H1 (cell line): ENCODE results near the gene A3GALT2. TPM values are rescaled to one million over a fixed set of nuclear protein-coding genes. Genes with fewer than 3 reads are reported as not detected.

Experiments
- CTCF ChIA-PET: fragments of 300-600 bp; sonication (Branson Sonifier 250); formaldehyde crosslinking; loops from one replicate; lab custom pipeline; 2021; ENCODE audit not compliant: partially characterized antibody; lab: Charles Lee
- POLR2A ChIA-PET: fragments of 300-600 bp; sonication (Branson Sonifier 250); formaldehyde crosslinking; loops from one replicate; lab custom pipeline; 2021; ENCODE audit warnings: inconsistent platforms; ENCODE audit not compliant: partially characterized antibody; lab: Charles Lee
- DNase-seq, 2 experiments: peaks; one replicate each; pipeline versions ENCODE4 v3.0.0 to v3.0.0-alpha.2; 2010 to 2022; ENCODE audit warnings: low spot score in 2 of 2, low read depth in 1 of 2, mixed read lengths in 1 of 2
- FAIRE-seq: peaks from 2 replicates; lab custom pipeline; 2011; peaks lifted over from hg19 to GRCh38; lab: Jason Lieb, UNC
- H2AFZ ChIP-seq: 2 replicates; pipeline ENCODE4 v1.8.1; 2012; ENCODE audit warnings: low read length, inconsistent platforms
- H2AK5ac ChIP-seq: 2 replicates; pipeline ENCODE4 v1.6.1; 2013; ENCODE audit warnings: low read depth, low read length
- H2BK120ac ChIP-seq: replicated peaks from 2 replicates; pipeline ENCODE3; 2013; ENCODE audit warnings: low read depth, low read length, inconsistent platforms
- H2BK12ac ChIP-seq: 2 replicates; pipeline ENCODE4 v1.6.1; 2013; ENCODE audit warnings: low read depth, low read length
- H2BK15ac ChIP-seq: 2 replicates; pipeline ENCODE4 v1.6.1; 2013; ENCODE audit warnings: low read length
- H2BK20ac ChIP-seq: 2 replicates; pipeline ENCODE4 v1.6.1; 2013; ENCODE audit warnings: low read length
- H2BK5ac ChIP-seq: 2 replicates; pipeline ENCODE4 v1.6.1; 2013; ENCODE audit warnings: low read depth, low read length
- H3K14ac ChIP-seq: 2 replicates; pipeline ENCODE4 v1.6.1; 2013; ENCODE audit warnings: inconsistent platforms; ENCODE audit not compliant: insufficient read length
- H3K18ac ChIP-seq: 2 replicates; pipeline ENCODE4 v1.6.1; 2013; ENCODE audit warnings: low read length; ENCODE audit errors: extremely low read depth
- H3K23ac ChIP-seq: 2 replicates; pipeline ENCODE4 v1.6.1; 2013; ENCODE audit warnings: inconsistent platforms; ENCODE audit not compliant: insufficient read length
- H3K23me2 ChIP-seq: 2 replicates; pipeline ENCODE4 v1.6.1; 2013; ENCODE audit warnings: low read depth, low read length
- H3K27ac ChIP-seq: 2 replicates; pipeline ENCODE4 v1.6.1; 2011; ENCODE audit warnings: low read depth, low read length, inconsistent platforms
- H3K27me3 ChIP-seq, 4 experiments: replicated peaks in 1 of 4; 1 replicate in 1 of 4; 2 replicates in 3 of 4; pipeline versions ENCODE4 v1.6.1 to v1.8.1; 2011 to 2013; ENCODE audit warnings: low read length in 3 of 4, mild to moderate bottlenecking in 3 of 4, inconsistent platforms in 2 of 4, mixed read lengths in 2 of 4, moderate library complexity in 1 of 4; ENCODE audit not compliant: control insufficient read depth in 3 of 4, insufficient read depth in 3 of 4; ENCODE audit errors: extremely low read depth in 1 of 4
- H3K36me3 ChIP-seq, 4 experiments: 2 replicates each; pipeline versions ENCODE4 v1.6.1 to v1.8.1; 2011 to 2013; ENCODE audit warnings: mild to moderate bottlenecking in 4 of 4, low read length in 3 of 4, moderate library complexity in 2 of 4, control low read depth in 1 of 4, inconsistent platforms in 1 of 4; ENCODE audit not compliant: insufficient read depth in 4 of 4, control insufficient read depth in 2 of 4
- H3K4ac ChIP-seq: replicated peaks from 2 replicates; pipeline ENCODE3; 2013; ENCODE audit warnings: low read length, low read depth, mixed read lengths, inconsistent platforms; ENCODE audit not compliant: insufficient read length
- H3K4me1 ChIP-seq, 4 experiments: replicated peaks in 1 of 4; 1 replicate in 1 of 4; 2 replicates in 3 of 4; pipeline versions ENCODE4 v1.6.1 to v1.8.1; 2011 to 2013; ENCODE audit warnings: low read length in 3 of 4, inconsistent platforms in 2 of 4, mixed read lengths in 1 of 4; ENCODE audit not compliant: insufficient read depth in 4 of 4, control insufficient read depth in 3 of 4
- H3K4me2 ChIP-seq, 2 experiments: 2 replicates each; pipeline versions ENCODE4 v1.6.1 to v1.8.1; 2011 to 2013; ENCODE audit warnings: low read depth in 2 of 2, low read length in 2 of 2, control low read depth in 1 of 2, inconsistent platforms in 1 of 2, mild to moderate bottlenecking in 1 of 2; ENCODE audit not compliant: insufficient read depth in 1 of 2
- H3K4me3 ChIP-seq, 4 experiments: fragments of 200-600, 300-600 bp in 1 of 4; sonication (generic), shearing (Covaris generic), sonication (Bioruptor Twin) in 1 of 4; 2 replicates each; pipeline versions ENCODE4 v1.5.1 to v1.8.1; 2011 to 2016; ENCODE audit warnings: low read length in 4 of 4, low read depth in 3 of 4, control low read depth in 2 of 4, inconsistent platforms in 2 of 4, mild to moderate bottlenecking in 2 of 4, mixed read lengths in 1 of 4, moderate library complexity in 1 of 4; ENCODE audit not compliant: insufficient read depth in 2 of 4; ENCODE audit errors: extremely low read depth in 1 of 4
- H3K56ac ChIP-seq: replicated peaks from 2 replicates; pipeline ENCODE3; 2013; ENCODE audit warnings: low read depth, mild to moderate bottlenecking, mixed read lengths, low read length, inconsistent platforms; ENCODE audit not compliant: insufficient read length
- H3K79me1 ChIP-seq: 2 replicates; pipeline ENCODE4 v1.6.1; 2013; ENCODE audit warnings: low read depth, low read length, control low read depth
- H3K79me2 ChIP-seq, 2 experiments: 2 replicates each; pipeline versions ENCODE4 v1.6.1 to v1.8.1; 2012 to 2013; ENCODE audit warnings: low read length in 2 of 2, mild to moderate bottlenecking in 2 of 2, inconsistent platforms in 1 of 2; ENCODE audit not compliant: insufficient read depth in 2 of 2, control insufficient read depth in 1 of 2
- H3K9ac ChIP-seq, 4 experiments: replicated peaks in 1 of 4; 1 replicate in 1 of 4; 2 replicates in 3 of 4; pipeline versions ENCODE4 v1.6.1 to v1.8.1; 2011 to 2013; ENCODE audit warnings: low read depth in 3 of 4, low read length in 3 of 4, control low read depth in 2 of 4, mild to moderate bottlenecking in 2 of 4, moderate library complexity in 2 of 4, inconsistent platforms in 1 of 4; ENCODE audit errors: extremely low read depth in 1 of 4
- H3K9me3 ChIP-seq, 2 experiments: 2 replicates each; pipeline versions ENCODE4 v1.6.1 to v1.8.1; 2012 to 2013; ENCODE audit warnings: mild to moderate bottlenecking in 2 of 2, moderate library complexity in 2 of 2, control low read depth in 1 of 2, inconsistent platforms in 1 of 2, low read depth in 1 of 2, low read length in 1 of 2, mixed read lengths in 1 of 2; ENCODE audit not compliant: insufficient read depth in 2 of 2
- H4K20me1 ChIP-seq, 2 experiments: replicated peaks in 1 of 2; 2 replicates each; pipeline versions ENCODE3 to v1.8.1; 2011 to 2013; ENCODE audit warnings: inconsistent platforms in 2 of 2, low read length in 2 of 2, mild to moderate bottlenecking in 1 of 2; ENCODE audit not compliant: insufficient read depth in 2 of 2, control insufficient read depth in 1 of 2
- H4K5ac ChIP-seq: 2 replicates; pipeline ENCODE4 v1.6.1; 2013; ENCODE audit warnings: low read length, low read depth, mixed read lengths, inconsistent platforms; ENCODE audit not compliant: insufficient read length
- H4K8ac ChIP-seq: 2 replicates; pipeline ENCODE4 v1.8.0; 2013; ENCODE audit warnings: mild to moderate bottlenecking, moderate library complexity, low read length, inconsistent platforms; ENCODE audit not compliant: insufficient read depth; ENCODE audit errors: extremely low read depth
- H4K91ac ChIP-seq: replicated peaks from 2 replicates; pipeline ENCODE3; 2013; ENCODE audit warnings: low read length, mixed read lengths, inconsistent platforms; ENCODE audit not compliant: insufficient read length
- KDM1A ChIP-seq: fragments of 200-600, 300-600 bp; sonication (generic); IDR thresholded peaks from 2 replicates; pipeline ENCODE4 v1.7.1; 2016; ENCODE audit warnings: mild to moderate bottlenecking, low read length, borderline replicate concordance
- PHF8 ChIP-seq: fragments of 200-600 bp; sonication (generic); conservative IDR thresholded peaks from 2 replicates; pipeline ENCODE4 v1.7.1; 2012; ENCODE audit warnings: low read depth, mild to moderate bottlenecking, inconsistent platforms, low read length, moderate library complexity
- RAD21 ChIP-seq, 2 experiments: IDR thresholded peaks in 1 of 2; conservative IDR thresholded peaks in 1 of 2; 2 replicates each; pipeline ENCODE4 v1.6.1; 2011; ENCODE audit warnings: low read depth in 2 of 2, low read length in 2 of 2, improper control_type of control experiment in 1 of 2, inconsistent platforms in 1 of 2, mild to moderate bottlenecking in 1 of 2, moderate library complexity in 1 of 2
- SAP30 ChIP-seq: fragments of 300-600 bp; sonication (generic); IDR thresholded peaks from 2 replicates; pipeline ENCODE4 v1.7.1; 2012; ENCODE audit warnings: low read length, moderate library complexity, mild to moderate bottlenecking, inconsistent platforms; ENCODE audit not compliant: insufficient read depth, insufficient replicate concordance
- SP1 ChIP-seq: IDR thresholded peaks from 2 replicates; pipeline ENCODE4 v1.6.1; 2011; ENCODE audit warnings: low read depth, low read length
- SRF ChIP-seq: IDR thresholded peaks from 2 replicates; pipeline ENCODE4 v1.6.1; 2011; ENCODE audit warnings: mild to moderate bottlenecking, low read depth, low read length, moderate library complexity
- YY1 ChIP-seq: IDR thresholded peaks from 2 replicates; pipeline ENCODE4 v1.6.1; 2011; ENCODE audit warnings: low read depth, mild to moderate bottlenecking, low read length
- WGBS, 2 experiments: shearing (Covaris generic) in 1 of 2; methylation state at CpG; one replicate each; pipeline versions ENCODE4 v1.1.6 to v1.1.7; 2013 to 2015; ENCODE audit warnings: low lambda C conversion rate in 2 of 2, mixed read lengths in 2 of 2, inconsistent platforms in 1 of 2, low coverage in 1 of 2, missing lambda C conversion rate in 1 of 2; ENCODE audit not compliant: insufficient replicate concordance in 2 of 2, insufficient coverage in 1 of 2, insufficient read length in 1 of 2; ENCODE audit errors: extremely low coverage in 1 of 2, missing lambda C conversion rate in 1 of 2; 5-methylcytosine and 5-hydroxymethylcytosine counted together
- polyA plus RNA-seq, 7 experiments: library from polyadenylated mRNA; depleted of rRNA in 3 of 7; stranded (reverse) in 5 of 7; unstranded in 2 of 7; fragments of >200 nt in 5 of 7; fragments of 200-250 nt in 2 of 7; gene quantifications; 1 replicate in 5 of 7; 2 replicates in 1 of 7; 4 replicates in 1 of 7; pipeline versions ENCODE4 v1.2.1 to v1.2.3, GENCODE V29; 2011 to 2013; ENCODE audit warnings: missing spikeins in 2 of 7, mixed read lengths in 2 of 7
- total RNA-seq: library from RNA; stranded (reverse); fragmentation: NEBNext Ultra II Directional; extraction: Animal tissue kit (Norgen Biotek cat#: 25700); gene quantifications from 2 replicates; pipeline ENCODE4 v1.2.1, GENCODE V29; 2021
- TF ChIP-seq, protein P1 (sequence below), 3 experiments: IDR thresholded peaks; 1 replicate in 2 of 3; 2 replicates in 1 of 3; pipeline versions ENCODE4 v1.5.1 to v1.6.1; 2011; ENCODE audit warnings: low read length in 3 of 3, mild to moderate bottlenecking in 3 of 3, inconsistent platforms in 2 of 3, low read depth in 1 of 3, moderate library complexity in 1 of 3; ENCODE audit not compliant: insufficient read depth in 1 of 3; ENCODE audit errors: control extremely low read depth in 1 of 3

A3GALT2 gene
- total and polyA plus RNA-seq, 2 of the 8 experiments (the other 6 are each of a cell fraction or from before 2014, with no cell fraction given) = not detected

DNA sequence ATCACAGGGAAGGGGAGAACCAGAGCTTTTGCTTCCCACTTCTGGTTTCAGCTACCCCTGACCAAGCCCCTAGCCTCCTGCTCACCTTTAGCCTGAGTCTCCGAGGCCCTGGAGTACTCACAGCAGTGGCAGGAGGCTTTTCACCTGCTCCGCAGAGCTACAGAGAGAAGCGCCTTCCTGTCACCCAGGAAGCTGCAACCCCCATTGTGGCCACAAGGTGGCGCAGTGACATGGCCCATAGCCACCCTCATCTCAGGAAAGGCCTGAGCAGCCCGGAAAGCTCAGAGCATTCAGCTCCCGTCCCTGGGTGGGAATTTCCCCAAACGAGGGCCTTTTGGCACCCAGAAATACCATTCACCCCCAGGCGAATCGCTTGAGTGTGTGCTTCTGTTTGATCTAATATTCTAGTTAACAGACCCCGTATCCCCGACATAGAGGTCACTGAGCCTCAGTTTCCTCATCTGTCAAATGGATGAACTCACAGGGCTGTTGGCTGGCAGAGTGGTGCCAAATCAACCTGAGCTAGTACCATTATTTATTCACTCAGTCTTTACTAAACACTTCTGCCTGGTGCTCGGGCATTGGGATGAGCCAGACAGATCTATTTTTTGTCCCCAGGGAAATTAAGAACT lies 25.3 kb downstream of the A3GALT2 start:
- no peaks in the 10 kb centered on the region for H3K79me2 ChIP-seq
- H3K23ac ChIP-seq = no peak overlapping the region
- H4K8ac ChIP-seq = no peak overlapping the region
- ChIA-PET POLR2A (interaction anchor here (0.6 to 0.8 kb wide), 2 partner anchors 75 to 164 kb away, joined by 3 read pairs; no protein-coding TSS in a partner anchor), CTCF (interaction anchor here (0.6 to 7.8 kb wide), 58 partner anchors 9 to 401 kb away, joined by 3 to 180 read pairs (median 5); partner anchors contain the start of genes A3GALT2, TRIM62 and ZSCAN20)
- H4K91ac ChIP-seq = no peak overlapping the region
- no peak overlapping the region for H2BK120ac ChIP-seq
- H2AFZ ChIP-seq = no peak overlapping the region
- H3K4me2 ChIP-seq = no peak overlapping the region
- no peaks in the 10 kb centered on the region for H3K27me3 ChIP-seq
- H3K27ac ChIP-seq = no peak overlapping the region
- H4K20me1 ChIP-seq = peaks cover 2 to 8% of the 10 kb centered on the region in 2 experiments
- H3K4me3 ChIP-seq = no peak overlapping the region
- no peak overlapping the region for H2BK12ac ChIP-seq
- H2AK5ac ChIP-seq = no peak overlapping the region
- no peak overlapping the region for H2BK20ac ChIP-seq
- no peak overlapping the region for H4K5ac ChIP-seq
- 41% methylated on average over 10 of the region's 12 CpGs; no CpG with 5 or more reads in 1 of the 2 experiments for WGBS, 2 experiments
- H3K9me3 ChIP-seq = no peaks in the 10 kb centered on the region
- H3K18ac ChIP-seq = peak overlapping the region; percentile 62; the same call in 1 of the 2 replicates
- H3K56ac ChIP-seq = no peak overlapping the region
- H2BK15ac ChIP-seq = no peak overlapping the region
- H2BK5ac ChIP-seq = no peak overlapping the region
- DNase-seq = peak; percentile 59 to 97
- no peaks in the 10 kb centered on the region for H3K23me2 ChIP-seq
- no peak overlapping the region for H3K14ac ChIP-seq
- H3K4me1 ChIP-seq = peaks cover 0 to 6% (median 0%) of the 10 kb centered on the region in 4 experiments; a peak in 3 of 7 replicates
- H3K36me3 ChIP-seq = peaks cover 0 to 12% (median 6%) of the 10 kb centered on the region in 4 experiments; a peak in 6 of 8 replicates
- no peak overlapping the region for H3K9ac ChIP-seq
- H3K4ac ChIP-seq = no peak overlapping the region
- 0 out of 2 replicates have a peak, but pooled peaks cover 3% of the 10 kb centered on the region for H3K79me1 ChIP-seq
- FAIRE-seq = peak; percentile 88
- TF ChIP-seq KDM1A (0 out of 2 replicates have a peak, but pooled peaks have one; percentile 24), PHF8 (no peak), SRF (0 out of 2 replicates have a peak, but pooled peaks have one; percentile 8), YY1 (0 out of 2 replicates have a peak, but pooled peaks have one; percentile 11), RAD21 (IDR thresholded peaks at IDR 0.05 in 1 of 2, conservative IDR thresholded peaks at IDR 0.05 in 1 of 2; ENCODE audit: low read depth in 2 of 2, low read length in 2 of 2) (peak; percentile 84 to 85), SP1 (no peak), SAP30 (no peak)
- TF ChIP-seq, protein P1, sequence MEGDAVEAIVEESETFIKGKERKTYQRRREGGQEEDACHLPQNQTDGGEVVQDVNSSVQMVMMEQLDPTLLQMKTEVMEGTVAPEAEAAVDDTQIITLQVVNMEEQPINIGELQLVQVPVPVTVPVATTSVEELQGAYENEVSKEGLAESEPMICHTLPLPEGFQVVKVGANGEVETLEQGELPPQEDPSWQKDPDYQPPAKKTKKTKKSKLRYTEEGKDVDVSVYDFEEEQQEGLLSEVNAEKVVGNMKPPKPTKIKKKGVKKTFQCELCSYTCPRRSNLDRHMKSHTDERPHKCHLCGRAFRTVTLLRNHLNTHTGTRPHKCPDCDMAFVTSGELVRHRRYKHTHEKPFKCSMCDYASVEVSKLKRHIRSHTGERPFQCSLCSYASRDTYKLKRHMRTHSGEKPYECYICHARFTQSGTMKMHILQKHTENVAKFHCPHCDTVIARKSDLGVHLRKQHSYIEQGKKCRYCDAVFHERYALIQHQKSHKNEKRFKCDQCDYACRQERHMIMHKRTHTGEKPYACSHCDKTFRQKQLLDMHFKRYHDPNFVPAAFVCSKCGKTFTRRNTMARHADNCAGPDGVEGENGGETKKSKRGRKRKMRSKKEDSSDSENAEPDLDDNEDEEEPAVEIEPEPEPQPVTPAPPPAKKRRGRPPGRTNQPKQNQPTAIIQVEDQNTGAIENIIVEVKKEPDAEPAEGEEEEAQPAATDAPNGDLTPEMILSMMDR (IDR thresholded peaks at IDR 0.05; ENCODE audit: control extremely low read depth in 1 of 3, insufficient read depth in 1 of 3, low read depth in 1 of 3, low read length in 3 of 3) = peak; percentile 89 to 94 (median 90)
